Gastroesophageal sphincter (tissue), 3 donors: ENCODE results near the gene SLC7A7.

Experiments used
- CTCF ChIP-seq, 4 experiments: fragments of 200-600 bp in 2 of 4; fragments of 450-650 bp in 2 of 4; sonication (generic) in 1 of 4; IDR thresholded peaks; one replicate each; pipeline ENCODE4 v1.5.1; 2017 to 2019; ENCODE audit warnings: antibody characterized with exemption in 4 of 4, mild to moderate bottlenecking in 2 of 4, moderate library complexity in 2 of 4
- EP300 ChIP-seq: sonication (generic); formaldehyde crosslinking; IDR thresholded peaks from one replicate; pipeline ENCODE4 v1.6.1; 2017; ENCODE audit warnings: antibody characterized with exemption, mild to moderate bottlenecking
- POLR2AphosphoS5 ChIP-seq: sonication (generic); formaldehyde crosslinking; IDR thresholded peaks from one replicate; pipeline ENCODE4 v1.6.1; 2017; ENCODE audit warnings: antibody characterized with exemption

GRCh38 chr14:22747769-22748168 is 67.5 kb downstream of the SLC7A7 start:
- TF ChIP-seq CTCF (IDR thresholded peaks at IDR 0.05) (no peak), EP300 (no peak), POLR2AphosphoS5 (no peak)
